Hepatocyte (in vitro differentiated cells): Measurements from ENCODE around the gene KANTR. TPM values are rescaled to one million over a fixed set of nuclear protein-coding genes. Genes with fewer than 3 reads are reported as not detected.

Experiments
- DNase-seq: peaks from one replicate; pipeline ENCODE4 v3.0.0-alpha.2; 2016; ENCODE audit warnings: low spot score
- H2AFZ ChIP-seq: fragments of 200-600 bp; sonication (generic); 2 replicates; pipeline ENCODE4 v1.6.0; 2016; ENCODE audit warnings: antibody characterized with exemption, mild to moderate bottlenecking
- H3K27ac ChIP-seq: fragments of 200-600 bp; sonication (generic); 2 replicates; pipeline ENCODE4 v1.5.1; 2016; ENCODE audit warnings: mild to moderate bottlenecking
- H3K27me3 ChIP-seq: fragments of 200-600 bp; sonication (generic); 2 replicates; pipeline ENCODE4 v1.6.1; 2016
- H3K36me3 ChIP-seq: fragments of 200-600 bp; sonication (generic); replicated peaks from 2 replicates; pipeline ENCODE4 v1.5.1; 2016; ENCODE audit warnings: low read depth; ENCODE audit not compliant: insufficient read depth
- H3K4me1 ChIP-seq: fragments of 200-600 bp; sonication (generic); 2 replicates; pipeline ENCODE4 v1.5.1; 2016; ENCODE audit warnings: mild to moderate bottlenecking, moderate library complexity; ENCODE audit not compliant: insufficient read depth
- H3K4me2 ChIP-seq: fragments of 200-600 bp; sonication (generic); 2 replicates; pipeline ENCODE4 v1.6.0; 2016
- H3K4me3 ChIP-seq: fragments of 200-600 bp; sonication (generic); 2 replicates; pipeline ENCODE4 v1.5.1; 2016; ENCODE audit warnings: mild to moderate bottlenecking
- H3K79me2 ChIP-seq: fragments of 200-600 bp; sonication (generic); 2 replicates; pipeline ENCODE4 v1.6.0; 2017; ENCODE audit warnings: mild to moderate bottlenecking
- H3K9me2 ChIP-seq: fragments of 200-600 bp; sonication (generic); replicated peaks from 2 replicates; pipeline ENCODE4 v1.6.0; 2017; ENCODE audit warnings: mild to moderate bottlenecking; ENCODE audit not compliant: insufficient read depth
- H3K9me3 ChIP-seq: fragments of 200-600 bp; sonication (generic); 2 replicates; pipeline ENCODE4 v1.5.1; 2016; ENCODE audit warnings: low read depth, mild to moderate bottlenecking
- H4K20me1 ChIP-seq: fragments of 200-600 bp; sonication (generic); 2 replicates; pipeline ENCODE4 v1.6.0; 2016; ENCODE audit warnings: mild to moderate bottlenecking; ENCODE audit not compliant: insufficient read depth, poor library complexity, severe bottlenecking
- EZH2 ChIP-seq: fragments of 200-600 bp; sonication (generic); IDR thresholded peaks from 2 replicates; pipeline ENCODE4 v1.6.1; 2016; ENCODE audit warnings: antibody characterized with exemption, mild to moderate bottlenecking, borderline replicate concordance
- EZH2phosphoT487 ChIP-seq: fragments of 200-600 bp; sonication (generic); IDR thresholded peaks from one replicate; pipeline ENCODE4 v1.6.1; 2018; ENCODE audit warnings: antibody characterized with exemption, mild to moderate bottlenecking, low read depth, moderate library complexity; ENCODE audit not compliant: unreplicated experiment, severe bottlenecking
- WGBS: methylation state at CpG from one replicate; pipeline ENCODE4 v1.1.6; 2016; ENCODE audit warnings: low lambda C conversion rate; ENCODE audit errors: missing lambda C conversion rate; 5-methylcytosine and 5-hydroxymethylcytosine counted together
- polyA plus RNA-seq: library from polyadenylated mRNA; unstranded; fragments of >200 nt; fragmentation: Nextera tagmentation; extraction: Ambion mirVana; gene quantifications from 2 replicates; pipeline ENCODE4 v1.2.1, GENCODE V29; 2016
- total RNA-seq: library from RNA; depleted of rRNA; stranded (reverse); fragments of >200 nt; gene quantifications from 2 replicates; pipeline ENCODE4 v1.2.3, GENCODE V29; 2014
- TF ChIP-seq, protein P1 (sequence below): fragments of 200-600 bp; sonication (generic); IDR thresholded peaks from 2 replicates; pipeline ENCODE4 v1.5.1; 2016; ENCODE audit warnings: antibody characterized with exemption, mild to moderate bottlenecking; ENCODE audit not compliant: poor library complexity

The KANTR gene
- total and polyA plus RNA-seq, 2 experiments from 2014 or later: 4.0 to 12.5 TPM

- no peaks in the 10 kb centered on the region for H3K79me2 ChIP-seq
- H3K9me3 ChIP-seq: no peaks in the 10 kb centered on the region
- H3K4me1 ChIP-seq: no peaks in the 10 kb centered on the region
- peak overlapping the region; percentile 64 for H3K4me2 ChIP-seq
- TF ChIP-seq, protein P1, sequence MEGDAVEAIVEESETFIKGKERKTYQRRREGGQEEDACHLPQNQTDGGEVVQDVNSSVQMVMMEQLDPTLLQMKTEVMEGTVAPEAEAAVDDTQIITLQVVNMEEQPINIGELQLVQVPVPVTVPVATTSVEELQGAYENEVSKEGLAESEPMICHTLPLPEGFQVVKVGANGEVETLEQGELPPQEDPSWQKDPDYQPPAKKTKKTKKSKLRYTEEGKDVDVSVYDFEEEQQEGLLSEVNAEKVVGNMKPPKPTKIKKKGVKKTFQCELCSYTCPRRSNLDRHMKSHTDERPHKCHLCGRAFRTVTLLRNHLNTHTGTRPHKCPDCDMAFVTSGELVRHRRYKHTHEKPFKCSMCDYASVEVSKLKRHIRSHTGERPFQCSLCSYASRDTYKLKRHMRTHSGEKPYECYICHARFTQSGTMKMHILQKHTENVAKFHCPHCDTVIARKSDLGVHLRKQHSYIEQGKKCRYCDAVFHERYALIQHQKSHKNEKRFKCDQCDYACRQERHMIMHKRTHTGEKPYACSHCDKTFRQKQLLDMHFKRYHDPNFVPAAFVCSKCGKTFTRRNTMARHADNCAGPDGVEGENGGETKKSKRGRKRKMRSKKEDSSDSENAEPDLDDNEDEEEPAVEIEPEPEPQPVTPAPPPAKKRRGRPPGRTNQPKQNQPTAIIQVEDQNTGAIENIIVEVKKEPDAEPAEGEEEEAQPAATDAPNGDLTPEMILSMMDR: peak; percentile 61
- TF ChIP-seq EZH2: no peak
- no peak for TF ChIP-seq EZH2phosphoT487
- peak; percentile 81 for DNase-seq
- no peaks in the 10 kb centered on the region for H3K9me2 ChIP-seq
- no peaks in the 10 kb centered on the region for H4K20me1 ChIP-seq
- H3K36me3 ChIP-seq: no peaks in the 10 kb centered on the region
- peak overlapping the region; percentile 31 for H3K27ac ChIP-seq
- H3K27me3 ChIP-seq: no peaks in the 10 kb centered on the region
- 38% methylated on average over 31 of the region's 31 CpGs for WGBS
- H3K4me3 ChIP-seq: no peak overlapping the region
- no peak overlapping the region for H2AFZ ChIP-seq
These were observed 22.1 kb upstream of the KANTR start for GRCh38 chrX:53071604-53072417.

GRCh38 chrX:53072418-53073114 is 21.4 kb upstream of the KANTR start:
- no peaks in the 10 kb centered on the region for H3K9me3 ChIP-seq
- no peak overlapping the region for H2AFZ ChIP-seq
- no peak overlapping the region for H3K4me3 ChIP-seq
- no peaks in the 10 kb centered on the region for H3K36me3 ChIP-seq
- peak overlapping the region; percentile 64 for H3K4me2 ChIP-seq
- no peaks in the 10 kb centered on the region for H4K20me1 ChIP-seq
- no peaks in the 10 kb centered on the region for H3K79me2 ChIP-seq
- DNase-seq: no peak
- no peaks in the 10 kb centered on the region for H3K27me3 ChIP-seq
- H3K27ac ChIP-seq: peak overlapping the region; percentile 31
- WGBS: 84% methylated on average over 9 of the region's 9 CpGs
- no peaks in the 10 kb centered on the region for H3K4me1 ChIP-seq
- H3K9me2 ChIP-seq: no peaks in the 10 kb centered on the region
- no peak for TF ChIP-seq EZH2
- TF ChIP-seq, protein P1: no peak

DNA sequence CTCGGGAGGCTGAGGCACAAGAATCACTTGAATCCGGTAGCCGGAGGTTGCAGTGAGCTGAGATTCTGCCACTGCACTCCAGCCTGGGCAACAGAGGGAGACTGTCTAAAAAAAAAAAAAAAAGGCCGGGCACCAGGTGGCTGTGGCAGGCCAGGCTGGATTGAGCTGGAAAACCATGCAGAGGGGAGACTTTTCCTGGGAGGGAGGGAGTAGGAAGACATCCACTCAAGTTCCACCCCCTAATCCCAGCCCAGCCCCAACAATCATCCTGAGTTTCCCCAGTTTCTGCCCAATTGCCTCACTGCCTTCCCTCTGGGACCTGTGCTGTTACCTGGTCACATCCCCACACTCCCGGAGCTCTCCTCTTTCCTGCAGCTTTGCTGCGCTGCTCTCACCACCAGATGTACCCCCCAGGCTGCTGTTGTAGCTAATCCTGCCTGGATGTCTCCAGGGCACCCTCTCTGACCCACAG is 20.8 kb upstream of the KANTR start:
- no peak for DNase-seq
- TF ChIP-seq, protein P1: no peak
- TF ChIP-seq EZH2phosphoT487 (no peak), EZH2 (no peak)
- H3K4me1 ChIP-seq: no peaks in the 10 kb centered on the region
- no peak overlapping the region for H3K4me2 ChIP-seq
- no peaks in the 10 kb centered on the region for H3K9me3 ChIP-seq
- H3K4me3 ChIP-seq: no peak overlapping the region
- H2AFZ ChIP-seq: no peak overlapping the region
- no peaks in the 10 kb centered on the region for H3K36me3 ChIP-seq
- no peaks in the 10 kb centered on the region for H3K27me3 ChIP-seq
- H3K9me2 ChIP-seq: no peaks in the 10 kb centered on the region
- H4K20me1 ChIP-seq: no peaks in the 10 kb centered on the region
- no peak overlapping the region for H3K27ac ChIP-seq
- 80% methylated on average over 6 of the region's 6 CpGs for WGBS
- no peaks in the 10 kb centered on the region for H3K79me2 ChIP-seq
